ENCODE results near the gene TEX2.

The TEX2 gene

GRCh38 chr17:64263000-64263766, at the start of gene TEX2:
TEX2 (minus strand) TSS chr17:64263260; CDS start chr17:64214217, 49,043 bp downstream.
- DNase-seq (ENCODE audit: low read depth in 3 of 3) = peak; percentile 72 to 79 (median 79)

- DNase-seq (ENCODE audit: low read depth in 3 of 3) = no peak
Observed at GRCh38 chr17:64309710-64310109, 46.6 kb upstream of the TEX2 start.

- DNase-seq (ENCODE audit: low read depth in 3 of 3) = no peak
Observed at GRCh38 chr17:64309021-64309420, 46.0 kb upstream of the TEX2 start.

- peak; percentile 38 to 41 (median 39) for DNase-seq (ENCODE audit: low read depth in 3 of 3)
Observed at GRCh38 chr17:64306850-64307463, 43.9 kb upstream of the TEX2 start.

- no peak for DNase-seq (ENCODE audit: low read depth in 3 of 3)
Observed at GRCh38 chr17:64304551-64304950, 41.5 kb upstream of the TEX2 start.

GRCh38 chr17:64300699-64300965, 37.6 kb upstream of the TEX2 start:
- no peak for DNase-seq (ENCODE audit: low read depth in 3 of 3)

- DNase-seq (ENCODE audit: low read depth in 3 of 3) = no peak
Observed at GRCh38 chr17:64297467-64298088, 34.5 kb upstream of the TEX2 start.

GRCh38 chr17:64296246-64296645, 33.2 kb upstream of the TEX2 start:
- no peak for DNase-seq (ENCODE audit: low read depth in 3 of 3)

GRCh38 chr17:64295146-64295545, 32.1 kb upstream of the TEX2 start:
- DNase-seq (ENCODE audit: low read depth in 3 of 3) = no peak

- no peak for DNase-seq (ENCODE audit: low read depth in 3 of 3)
Observed at GRCh38 chr17:64291268-64291851, 28.3 kb upstream of the TEX2 start.

- DNase-seq (ENCODE audit: low read depth in 3 of 3) = no peak
Observed at GRCh38 chr17:64289741-64290141, 26.7 kb upstream of the TEX2 start.

- DNase-seq (ENCODE audit: low read depth in 3 of 3) = no peak
Observed at GRCh38 chr17:64282753-64283080, 19.7 kb upstream of the TEX2 start.

- peak in 2 of 3 experiments; percentile 10 to 21 for DNase-seq (ENCODE audit: low read depth in 3 of 3)
Observed at GRCh38 chr17:64281962-64282752, 19.1 kb upstream of the TEX2 start.

GRCh38 chr17:64278614-64279013, 15.6 kb upstream of the TEX2 start:
- DNase-seq (ENCODE audit: low read depth in 3 of 3) = no peak

GRCh38 chr17:64277831-64278562, 14.9 kb upstream of the TEX2 start:
- no peak for DNase-seq (ENCODE audit: low read depth in 3 of 3)

- no peak for DNase-seq (ENCODE audit: low read depth in 3 of 3)
Observed at GRCh38 chr17:64276961-64277505, 14.0 kb upstream of the TEX2 start.

- DNase-seq (ENCODE audit: low read depth in 3 of 3) = no peak
Observed at GRCh38 chr17:64275016-64275415, 12.0 kb upstream of the TEX2 start.

- DNase-seq (ENCODE audit: low read depth in 3 of 3) = no peak
Observed at GRCh38 chr17:64273006-64273405, 9.9 kb upstream of the TEX2 start.

- DNase-seq (ENCODE audit: low read depth in 3 of 3) = no peak
Observed at GRCh38 chr17:64270885-64271284, 7.8 kb upstream of the TEX2 start.

GRCh38 chr17:64269687-64270649, 6.9 kb upstream of the TEX2 start:
- no peak for DNase-seq (ENCODE audit: low read depth in 3 of 3)
